Keratinocyte (primary cell): Measurements from ENCODE around the gene AAR2.

Experiments
- EZH2 ChIP-seq: IDR thresholded peaks from one replicate; pipeline ENCODE4 v1.6.1; 2012; ENCODE audit warnings: inconsistent platforms, mild to moderate bottlenecking, low read length, moderate library complexity
- TF ChIP-seq, protein P1 (sequence below), 3 experiments: IDR thresholded peaks in 1 of 3; conservative IDR thresholded peaks in 1 of 3; optimal IDR thresholded peaks in 1 of 3; 2 replicates in 2 of 3; 3 replicates in 1 of 3; pipeline versions ENCODE3 to v1.5.1; 2011; ENCODE audit warnings: low read length in 3 of 3, mild to moderate bottlenecking in 3 of 3, moderate library complexity in 2 of 3, control low read depth in 1 of 3, inconsistent platforms in 1 of 3; ENCODE audit not compliant: insufficient read depth in 2 of 3; ENCODE audit errors: extremely low read depth in 1 of 3

DNA sequence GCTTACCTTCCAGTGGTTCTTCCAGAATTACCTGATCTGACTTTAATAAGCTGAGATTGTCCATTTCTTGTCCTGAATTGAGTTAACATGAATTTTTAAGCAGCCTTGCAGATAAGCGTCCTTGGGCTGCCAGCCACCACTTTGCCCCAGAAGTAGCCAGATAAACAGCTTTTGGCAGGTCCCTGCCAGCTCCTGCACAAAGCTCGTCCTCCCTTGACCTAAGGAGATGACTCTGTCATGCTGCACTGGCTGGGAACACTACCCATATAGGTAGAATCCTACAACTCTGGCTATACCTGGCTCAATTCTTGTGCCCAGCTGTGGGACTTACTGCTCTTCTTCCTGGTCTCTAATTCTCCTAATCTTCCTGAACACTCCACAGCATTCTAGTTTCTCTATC lies 39.6 kb upstream of the AAR2 start:
- TF ChIP-seq, protein P1, sequence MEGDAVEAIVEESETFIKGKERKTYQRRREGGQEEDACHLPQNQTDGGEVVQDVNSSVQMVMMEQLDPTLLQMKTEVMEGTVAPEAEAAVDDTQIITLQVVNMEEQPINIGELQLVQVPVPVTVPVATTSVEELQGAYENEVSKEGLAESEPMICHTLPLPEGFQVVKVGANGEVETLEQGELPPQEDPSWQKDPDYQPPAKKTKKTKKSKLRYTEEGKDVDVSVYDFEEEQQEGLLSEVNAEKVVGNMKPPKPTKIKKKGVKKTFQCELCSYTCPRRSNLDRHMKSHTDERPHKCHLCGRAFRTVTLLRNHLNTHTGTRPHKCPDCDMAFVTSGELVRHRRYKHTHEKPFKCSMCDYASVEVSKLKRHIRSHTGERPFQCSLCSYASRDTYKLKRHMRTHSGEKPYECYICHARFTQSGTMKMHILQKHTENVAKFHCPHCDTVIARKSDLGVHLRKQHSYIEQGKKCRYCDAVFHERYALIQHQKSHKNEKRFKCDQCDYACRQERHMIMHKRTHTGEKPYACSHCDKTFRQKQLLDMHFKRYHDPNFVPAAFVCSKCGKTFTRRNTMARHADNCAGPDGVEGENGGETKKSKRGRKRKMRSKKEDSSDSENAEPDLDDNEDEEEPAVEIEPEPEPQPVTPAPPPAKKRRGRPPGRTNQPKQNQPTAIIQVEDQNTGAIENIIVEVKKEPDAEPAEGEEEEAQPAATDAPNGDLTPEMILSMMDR (optimal IDR thresholded peaks at IDR 0.05 in 1 of 3, IDR thresholded peaks at IDR 0.05 in 1 of 3, conservative IDR thresholded peaks at IDR 0.05 in 1 of 3; ENCODE audit: extremely low read depth in 1 of 3, insufficient read depth in 2 of 3, low read length in 3 of 3) = no peak
- TF ChIP-seq EZH2 = no peak
